ENCODE data around the gene TMEM175.

TMEM175 gene

DNA sequence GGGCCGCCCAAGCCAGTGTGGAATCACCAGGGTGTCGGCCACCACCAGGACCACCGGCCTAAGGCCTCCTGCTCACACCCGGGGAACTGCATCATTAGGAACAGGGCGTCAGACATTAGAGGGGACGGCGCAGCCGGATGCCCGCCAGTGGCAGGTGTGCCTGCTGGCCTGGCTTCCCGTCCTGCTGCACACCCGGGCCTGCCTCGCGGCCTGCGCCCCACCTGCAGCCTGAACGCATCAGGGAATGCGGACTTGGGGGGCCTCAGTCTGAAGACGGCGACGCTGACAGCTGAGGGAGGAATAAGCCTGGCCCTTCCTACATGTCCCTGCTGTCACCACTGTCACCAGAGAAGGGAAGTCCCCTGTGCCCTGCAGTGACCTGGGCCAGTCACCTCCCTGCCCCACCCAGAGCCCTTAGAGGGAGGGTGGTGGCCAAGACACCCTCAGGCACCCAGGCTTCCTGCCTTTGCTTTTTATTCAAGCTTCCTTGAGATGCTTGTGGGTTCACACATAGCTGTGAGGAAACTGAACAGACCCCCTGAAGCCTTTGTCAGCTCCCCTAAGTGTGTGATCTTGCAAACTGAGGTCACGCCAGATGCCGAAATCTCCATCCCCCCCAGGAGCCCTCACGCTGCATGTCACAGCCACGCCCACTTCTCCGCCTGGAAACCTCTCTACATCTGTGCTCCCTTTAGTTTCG lies 37.9 kb downstream of the TMEM175 start:
- ChIA-PET CTCF (no interaction called here), POLR2A (interaction anchor here (0.6 kb wide), 1 partner anchor 38 kb away, joined by 3 read pairs; the partner anchor contains the start of genes GAK and TMEM175)
- no peak for TF ChIP-seq FOXM1 (IDR thresholded peaks at IDR 0.05; ENCODE audit: borderline replicate concordance)
- no peak for TF ChIP-seq ARNT (IDR thresholded peaks at IDR 0.05)
- TF ChIP-seq TARDBP (IDR thresholded peaks at IDR 0.05) = no peak
- DNase-seq (ENCODE audit: extremely low spot score) = no peak

DNA sequence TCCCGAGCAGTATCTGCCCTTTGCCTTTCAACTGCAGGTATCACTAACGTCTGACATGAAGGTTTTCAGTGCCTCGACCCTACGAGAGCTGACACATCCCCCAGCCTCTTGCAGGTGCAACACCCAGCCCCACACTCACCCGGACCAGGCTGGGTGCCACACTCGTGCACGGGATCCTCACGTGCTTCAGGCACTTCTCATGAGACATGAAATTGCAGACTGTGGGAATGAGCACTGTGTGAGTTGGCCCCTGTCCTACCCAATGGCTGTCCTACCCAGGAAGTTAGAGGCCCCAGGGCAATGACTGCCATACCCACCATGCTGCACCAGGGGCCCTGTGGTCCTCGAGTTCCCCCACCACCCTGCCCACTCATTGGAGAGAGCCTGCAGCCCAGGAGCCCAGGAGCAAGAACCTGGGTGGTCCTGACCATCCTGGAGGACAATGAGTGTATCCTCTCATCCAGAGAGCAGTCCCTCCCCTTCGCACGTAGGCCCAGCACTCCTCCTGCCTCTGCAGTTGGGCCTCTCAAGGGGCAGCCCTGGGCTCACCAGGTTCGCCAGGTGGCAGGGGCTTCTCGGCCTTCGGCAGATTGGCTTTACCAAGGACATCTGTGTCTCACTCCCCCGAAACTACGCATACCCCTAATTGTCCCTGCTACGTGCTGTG lies 38.7 kb downstream of the TMEM175 start:
- POLR2A ChIA-PET = interaction anchor here (0.6 kb wide), 1 partner anchor 39 kb away, joined by 3 read pairs; the partner anchor contains the start of genes GAK and TMEM175
- no peak for DNase-seq (ENCODE audit: extremely low spot score)
- TF ChIP-seq ARNT (IDR thresholded peaks at IDR 0.05) (no peak), TARDBP (IDR thresholded peaks at IDR 0.05) (no peak), SP1 (IDR thresholded peaks at IDR 0.05) (no peak), FOXM1 (IDR thresholded peaks at IDR 0.05; ENCODE audit: borderline replicate concordance) (no peak), FOXA1 (IDR thresholded peaks at IDR 0.05) (no peak), HDGF (IDR thresholded peaks at IDR 0.05; ENCODE audit: borderline replicate concordance) (no peak)
- CTCF ChIA-PET = interaction anchor here (0.6 kb wide), 1 partner anchor 130 kb away, joined by 3 read pairs; no protein-coding TSS in a partner anchor

DNA sequence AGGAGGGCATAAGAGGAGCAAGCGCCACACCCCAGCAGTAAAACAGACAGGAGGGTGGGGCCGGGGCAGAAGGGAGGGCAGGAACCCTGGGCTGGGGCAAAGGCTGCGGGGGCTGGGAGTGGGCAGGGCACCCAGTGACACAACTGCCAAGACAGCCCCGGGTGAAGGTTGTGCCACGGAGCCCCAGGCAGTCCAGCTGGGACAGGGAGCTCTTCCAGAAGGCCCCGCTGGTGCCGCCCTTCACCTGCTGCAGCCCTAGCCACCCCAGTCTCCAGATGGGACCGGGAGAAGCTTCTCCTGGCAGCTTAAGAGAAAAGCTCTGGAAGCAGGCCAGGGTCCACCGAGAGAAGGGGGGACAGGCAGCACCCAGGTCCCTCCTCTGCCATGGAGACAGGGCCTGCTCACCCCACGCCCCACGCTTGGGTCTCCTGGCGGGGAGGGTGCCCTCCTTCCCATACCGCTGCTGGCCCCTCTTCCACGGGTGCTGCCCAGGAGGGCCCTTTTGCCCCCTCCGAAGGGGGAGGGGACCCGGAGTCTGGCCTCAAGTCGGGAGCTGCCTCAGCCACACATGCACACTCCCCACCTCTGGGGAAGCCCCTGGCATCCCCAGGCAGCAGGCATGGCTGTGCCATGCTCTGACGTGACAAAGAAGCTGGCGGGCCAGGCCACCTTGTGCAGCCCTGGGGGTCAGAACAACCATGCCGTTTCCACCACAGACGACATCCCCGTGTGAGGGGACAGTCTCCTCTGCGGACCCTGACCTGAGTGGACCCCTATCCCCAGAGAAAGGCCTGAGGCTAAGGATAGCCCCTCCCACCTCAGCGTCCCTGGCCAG lies 39.6 kb downstream of the TMEM175 start:
- ChIA-PET POLR2A (interaction anchor here (2.7 kb wide), 1 partner anchor 40 kb away, joined by 7 read pairs; the partner anchor contains the start of genes GAK and TMEM175), CTCF (interaction anchor here (0.6 kb wide), 1 partner anchor 131 kb away, joined by 3 read pairs; no protein-coding TSS in a partner anchor)
- DNase-seq (ENCODE audit: extremely low spot score) = no peak
- no peak for TF ChIP-seq TARDBP (IDR thresholded peaks at IDR 0.05)
- TF ChIP-seq, protein P1, sequence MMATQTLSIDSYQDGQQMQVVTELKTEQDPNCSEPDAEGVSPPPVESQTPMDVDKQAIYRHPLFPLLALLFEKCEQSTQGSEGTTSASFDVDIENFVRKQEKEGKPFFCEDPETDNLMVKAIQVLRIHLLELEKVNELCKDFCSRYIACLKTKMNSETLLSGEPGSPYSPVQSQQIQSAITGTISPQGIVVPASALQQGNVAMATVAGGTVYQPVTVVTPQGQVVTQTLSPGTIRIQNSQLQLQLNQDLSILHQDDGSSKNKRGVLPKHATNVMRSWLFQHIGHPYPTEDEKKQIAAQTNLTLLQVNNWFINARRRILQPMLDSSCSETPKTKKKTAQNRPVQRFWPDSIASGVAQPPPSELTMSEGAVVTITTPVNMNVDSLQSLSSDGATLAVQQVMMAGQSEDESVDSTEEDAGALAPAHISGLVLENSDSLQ (IDR thresholded peaks at IDR 0.05) = no peak
- no peak for TF ChIP-seq FOXM1 (IDR thresholded peaks at IDR 0.05; ENCODE audit: borderline replicate concordance)
- no peak for TF ChIP-seq SP1 (IDR thresholded peaks at IDR 0.05)
- no peak for TF ChIP-seq ARNT (IDR thresholded peaks at IDR 0.05)
- TF ChIP-seq FOXK2 (IDR thresholded peaks at IDR 0.05) = no peak
- TF ChIP-seq CTBP1 (IDR thresholded peaks at IDR 0.05; ENCODE audit: borderline replicate concordance) = no peak
- no peak for TF ChIP-seq BHLHE40 (IDR thresholded peaks at IDR 0.05; ENCODE audit: borderline replicate concordance)
- TF ChIP-seq SUZ12 (IDR thresholded peaks at IDR 0.05) = no peak
- no peak for TF ChIP-seq HDGF (IDR thresholded peaks at IDR 0.05; ENCODE audit: borderline replicate concordance)
- TF ChIP-seq LEF1 (IDR thresholded peaks at IDR 0.05; ENCODE audit: borderline replicate concordance) = no peak
- TF ChIP-seq ELF4 (IDR thresholded peaks at IDR 0.05) = no peak
- TF ChIP-seq FOXA1 (IDR thresholded peaks at IDR 0.05) = no peak

DNA sequence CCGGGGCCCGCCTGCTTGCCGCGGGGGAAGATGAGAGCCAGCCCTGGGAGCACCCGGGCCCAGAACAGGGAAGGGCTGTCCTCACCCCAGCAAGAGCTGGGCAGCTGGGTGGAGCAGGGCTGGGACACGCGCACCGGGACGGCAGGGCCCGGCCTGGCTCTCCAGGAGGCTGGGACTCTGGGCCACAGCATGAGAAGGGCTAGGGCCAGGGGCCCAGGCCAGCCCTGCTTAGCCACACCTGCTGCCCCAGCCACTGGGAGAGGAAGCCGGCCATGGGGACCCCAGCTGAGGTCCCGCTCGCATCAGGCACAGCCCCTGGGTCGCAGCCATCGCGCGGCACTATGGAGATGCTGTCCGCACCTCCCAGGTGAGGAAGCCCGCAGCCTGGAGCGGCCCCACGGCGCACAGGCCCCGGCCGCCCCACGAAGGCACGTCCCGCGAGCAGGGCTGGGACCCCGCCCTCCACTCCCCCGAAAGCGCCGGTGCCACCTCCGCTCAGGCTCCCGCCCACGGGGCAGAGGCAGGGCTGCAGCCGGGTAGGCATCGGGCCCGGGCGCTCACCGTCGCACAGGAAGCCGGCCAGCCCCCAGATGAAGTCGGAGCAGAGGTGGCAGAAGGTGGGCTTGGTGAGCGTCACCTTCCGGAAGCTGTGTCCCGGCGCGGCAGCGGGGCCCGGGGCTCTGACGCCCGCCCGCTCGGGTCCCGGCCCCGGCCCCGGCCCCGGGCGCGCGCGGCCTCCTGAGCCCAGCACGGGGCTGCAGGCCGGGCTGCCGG lies 40.6 kb downstream of the TMEM175 start:
- peak; percentile 53 for DNase-seq (ENCODE audit: extremely low spot score)
- TF ChIP-seq SP1 (IDR thresholded peaks at IDR 0.05) = no peak
- TF ChIP-seq, protein P1 (IDR thresholded peaks at IDR 0.05) = no peak
- no peak for TF ChIP-seq FOXA1 (IDR thresholded peaks at IDR 0.05)
- no peak for TF ChIP-seq FOXK2 (IDR thresholded peaks at IDR 0.05)
- no peak for TF ChIP-seq SUZ12 (IDR thresholded peaks at IDR 0.05)
- TF ChIP-seq CTBP1 (IDR thresholded peaks at IDR 0.05; ENCODE audit: borderline replicate concordance) = no peak
- no peak for TF ChIP-seq LEF1 (IDR thresholded peaks at IDR 0.05; ENCODE audit: borderline replicate concordance)
- no peak for TF ChIP-seq NFRKB (IDR thresholded peaks at IDR 0.05)
- no peak for TF ChIP-seq FOXM1 (IDR thresholded peaks at IDR 0.05; ENCODE audit: borderline replicate concordance)
- TF ChIP-seq BHLHE40 (IDR thresholded peaks at IDR 0.05; ENCODE audit: borderline replicate concordance) = no peak
- no peak for TF ChIP-seq HDGF (IDR thresholded peaks at IDR 0.05; ENCODE audit: borderline replicate concordance)
- TF ChIP-seq ARNT (IDR thresholded peaks at IDR 0.05) = no peak
- no peak for TF ChIP-seq ZNF384 (IDR thresholded peaks at IDR 0.05)
- TF ChIP-seq ELF4 (IDR thresholded peaks at IDR 0.05) = no peak
- CTCF ChIA-PET = no interaction called here
- POLR2A ChIA-PET = interaction anchor here (2.7 kb wide), 1 partner anchor 41 kb away, joined by 7 read pairs; the partner anchor contains the start of genes GAK and TMEM175

DNA sequence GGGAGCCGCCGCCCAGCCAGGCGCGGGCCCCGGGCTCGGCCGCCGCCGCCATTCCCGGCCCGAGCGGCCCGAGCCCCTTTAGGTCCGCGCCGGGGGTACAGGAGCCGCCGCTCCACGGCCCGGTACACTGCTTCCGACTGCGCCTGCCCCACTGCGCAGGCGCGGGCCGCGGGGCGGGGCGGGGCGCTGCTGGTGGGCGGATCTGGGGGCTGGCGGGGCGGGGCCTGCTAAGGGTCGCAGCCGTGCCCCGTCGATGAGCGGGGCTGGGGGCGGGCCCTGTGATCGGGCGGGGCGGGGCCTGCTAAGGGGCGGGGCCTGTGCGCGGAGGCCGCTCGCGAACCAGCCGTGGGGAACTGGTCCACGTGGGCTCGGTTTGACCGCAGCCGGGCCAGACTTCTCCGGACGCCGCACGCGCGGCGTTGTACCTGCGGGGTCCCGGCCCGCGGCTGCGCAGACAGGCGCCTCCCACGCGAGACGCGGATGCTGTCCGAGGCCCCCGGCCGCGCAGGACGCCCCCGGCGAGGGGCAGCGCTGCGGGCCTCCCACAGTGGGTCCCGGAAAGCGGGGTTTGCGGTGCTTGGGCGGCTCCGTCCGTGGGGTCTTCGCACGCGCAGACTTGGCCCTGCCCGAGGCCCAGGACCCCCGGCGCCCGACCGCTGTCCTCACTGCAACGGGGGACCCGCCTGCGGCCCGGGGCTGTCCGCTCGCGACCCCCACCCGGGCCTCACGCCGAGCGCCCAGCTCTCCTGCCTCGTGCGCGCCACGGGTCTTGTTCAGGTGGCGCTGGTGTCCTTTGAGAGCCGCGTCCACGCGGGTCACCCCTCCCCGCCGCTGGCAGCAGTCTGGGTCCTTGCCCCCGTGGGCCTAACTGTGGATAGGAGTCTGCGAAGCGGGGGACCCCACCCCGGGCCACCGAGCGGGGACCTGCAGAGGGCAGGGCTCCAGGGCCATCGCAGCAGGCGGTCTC lies 41.5 kb downstream of the TMEM175 start, which contains the start of gene DGKQ:
Gene DGKQ (minus strand): TSS at position 139 of the 967 bp plus-strand sequence. CDS start 87 bp downstream, at position 52.
- ChIA-PET POLR2A (interaction anchor here (2.7 kb wide), 1 partner anchor 41 kb away, joined by 7 read pairs; the partner anchor contains the start of genes GAK and TMEM175), CTCF (no interaction called here)
- peak; percentile 100 for DNase-seq (ENCODE audit: extremely low spot score)
- TF ChIP-seq, protein P1 (IDR thresholded peaks at IDR 0.05) = no peak
- 0 out of 2 replicates have a peak, but pooled peaks have one; percentile 66 for TF ChIP-seq LEF1 (IDR thresholded peaks at IDR 0.05; ENCODE audit: borderline replicate concordance)

All from HEK293T (cell line).